GM21515 (cell line): ENCODE data around the gene WNT7A.

Experiments
- ATAC-seq: cut with Tn5 transposase; IDR thresholded peaks from one replicate; pipeline ENCODE4 v1.9.1; 2021; ENCODE audit not compliant: unreplicated experiment

WNT7A gene

GRCh38 chr3:13829311-13829710 is 50.6 kb downstream of the WNT7A start:
- no peak for ATAC-seq

DNA sequence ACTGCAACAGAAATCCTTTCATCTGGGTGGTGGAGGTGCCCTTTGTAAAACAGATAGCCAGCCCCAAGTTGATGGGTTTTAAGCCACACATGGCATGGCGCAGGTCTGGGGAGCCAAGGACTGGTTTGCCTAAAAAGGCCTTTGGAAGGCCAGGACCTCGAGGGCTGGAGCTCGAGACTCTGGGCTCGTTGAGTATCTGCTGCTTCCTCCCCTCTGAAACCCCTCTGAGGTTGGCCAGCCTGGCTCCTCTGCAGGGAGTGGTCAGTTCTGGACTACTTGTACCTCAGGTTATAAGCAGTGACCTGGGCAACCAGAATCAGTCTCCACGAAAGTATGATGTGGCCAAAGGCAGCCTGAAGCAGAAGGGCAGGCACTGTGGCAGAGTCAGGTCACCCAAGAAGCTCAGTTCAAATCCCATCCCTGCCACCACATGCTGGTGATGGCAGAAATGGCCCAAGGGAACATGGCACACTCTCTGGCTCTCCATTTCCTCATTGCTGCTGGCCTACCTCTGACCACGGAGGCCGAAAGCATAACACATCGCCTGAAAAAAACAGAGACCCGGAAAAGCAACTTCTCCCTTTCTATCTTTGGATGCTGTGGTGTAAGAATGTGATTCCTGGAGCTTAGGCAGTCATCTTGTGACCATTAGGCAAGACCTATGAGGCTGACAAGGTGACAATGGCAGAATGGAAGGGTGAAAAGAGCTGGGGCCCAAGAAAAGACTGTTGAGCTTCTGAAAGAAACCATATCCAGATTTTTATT is 51.2 kb downstream of the WNT7A start:
- no peak for ATAC-seq

DNA sequence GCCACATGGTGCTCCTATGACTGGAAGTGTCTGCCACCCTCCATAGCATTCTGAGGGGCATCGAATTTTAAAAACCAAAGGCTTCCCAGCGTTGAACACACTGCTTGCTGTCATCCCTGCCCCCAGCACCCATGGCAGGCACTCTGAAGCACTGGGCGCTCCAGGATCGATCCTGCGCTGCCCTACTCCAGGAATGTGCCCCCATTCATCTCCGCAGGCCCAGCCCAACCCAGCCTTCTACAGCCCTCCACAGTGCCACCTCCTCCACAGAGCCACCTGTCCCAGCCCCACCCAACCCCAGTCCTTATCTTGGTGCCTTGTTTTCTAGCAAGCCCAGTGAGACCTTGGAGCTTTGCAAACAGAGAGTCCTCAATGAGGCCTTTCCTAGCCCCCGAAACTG is 52.2 kb downstream of the WNT7A start:
- ATAC-seq, result no peak

DNA sequence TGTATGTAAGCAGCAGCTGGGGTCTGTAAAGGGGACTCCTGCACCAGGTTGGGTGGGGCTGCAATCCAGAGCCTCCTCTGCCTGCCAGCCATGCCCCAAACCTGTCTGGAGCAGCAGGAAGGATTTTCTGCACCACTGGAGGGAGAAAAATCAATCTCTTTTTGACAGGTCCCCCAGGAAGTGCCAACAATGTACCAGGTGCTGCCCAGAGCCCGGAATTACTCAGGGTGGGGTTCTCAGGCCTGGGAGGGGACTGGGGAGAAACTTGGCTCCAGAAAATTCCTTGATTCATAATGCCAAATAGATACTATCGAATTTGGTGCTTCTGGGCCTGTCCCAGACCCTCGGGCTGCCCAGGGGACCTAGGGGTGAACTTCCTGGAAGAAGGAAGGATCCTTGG is 52.6 kb downstream of the WNT7A start:
- ATAC-seq, result no peak

DNA sequence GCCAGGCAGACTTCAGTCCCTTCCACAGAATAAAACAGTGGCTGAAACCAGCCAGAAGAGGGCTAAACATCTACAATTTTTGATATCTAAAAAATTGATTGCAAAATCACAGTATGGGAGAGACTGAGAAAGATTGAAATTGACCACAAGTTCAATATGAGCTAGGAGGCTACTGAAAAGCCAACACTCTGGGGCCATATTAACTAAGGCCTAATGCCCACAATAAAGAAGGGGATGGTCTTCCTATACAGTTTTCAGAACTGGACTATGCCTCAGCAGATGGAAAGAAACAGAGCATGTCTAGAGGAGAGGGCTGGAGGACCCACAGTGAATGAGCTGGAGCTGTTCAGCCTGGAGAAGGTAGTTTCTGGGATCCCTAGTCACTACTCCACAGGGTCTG is 53.2 kb downstream of the WNT7A start:
- no peak for ATAC-seq

- no peak for ATAC-seq
Observed at GRCh38 chr3:13825821-13826220, 54.0 kb downstream of the WNT7A start.

GRCh38 chr3:13825311-13825579 is 54.6 kb downstream of the WNT7A start:
- ATAC-seq, result no peak

GRCh38 chr3:13824521-13825310 is 55.2 kb downstream of the WNT7A start:
- no peak for ATAC-seq

GRCh38 chr3:13823692-13824091 is 56.2 kb downstream of the WNT7A start:
- ATAC-seq, result no peak

- ATAC-seq, result no peak
Observed at GRCh38 chr3:13822871-13823585, 56.8 kb downstream of the WNT7A start.

GRCh38 chr3:13822042-13822441 is 57.8 kb downstream of the WNT7A start:
- no peak for ATAC-seq

DNA sequence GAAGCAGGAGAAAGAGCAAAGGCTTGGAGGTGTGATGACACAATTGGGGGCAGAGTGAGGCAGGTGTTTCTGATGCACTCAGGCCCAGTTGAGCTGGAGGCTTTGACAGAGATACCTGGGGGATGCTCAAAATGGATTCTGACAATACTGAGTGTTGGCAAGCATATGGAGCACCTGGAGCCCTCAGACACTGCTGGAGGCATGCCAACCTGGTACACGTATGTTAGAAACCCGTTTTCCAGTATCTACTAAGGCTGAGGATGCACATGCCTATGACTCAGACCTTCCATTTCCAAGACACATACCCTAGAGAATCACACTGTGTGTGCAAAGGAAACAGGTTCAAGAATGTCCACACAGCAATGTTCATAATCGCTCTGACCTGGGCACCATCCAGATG is 58.7 kb downstream of the WNT7A start:
- no peak for ATAC-seq

- ATAC-seq, result no peak
Observed at GRCh38 chr3:13818919-13819318, 61.0 kb downstream of the WNT7A start.

DNA sequence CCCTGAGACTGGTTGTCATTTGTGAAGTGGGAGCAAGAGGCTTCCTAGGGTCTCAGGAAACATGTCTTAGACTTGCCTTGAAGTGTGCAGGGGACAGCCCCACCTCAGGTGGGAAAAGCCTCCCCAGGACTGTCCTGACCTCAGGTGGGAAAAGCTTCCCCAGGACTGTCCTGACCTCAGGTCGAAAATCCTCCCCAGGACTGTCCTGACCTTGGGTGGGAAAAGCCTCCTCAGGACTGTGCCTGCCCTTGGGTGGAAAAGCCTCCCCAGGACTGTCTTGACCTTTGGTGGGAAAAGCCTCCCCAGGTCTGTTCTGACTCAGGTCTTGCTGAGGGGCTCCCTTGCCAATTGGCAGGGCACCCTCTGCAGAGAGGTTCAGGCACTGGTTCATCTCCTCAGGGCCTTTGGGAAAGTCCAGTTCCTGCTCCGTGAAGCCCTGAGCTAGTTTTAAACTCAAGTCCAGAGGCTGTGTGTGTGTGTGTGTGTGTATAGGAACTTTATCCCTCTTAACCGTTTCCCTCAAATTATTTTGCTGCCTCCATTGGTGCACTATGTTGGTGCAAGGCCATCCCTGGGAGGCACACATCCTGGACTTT is 64.7 kb downstream of the WNT7A start:
- ATAC-seq, result no peak

DNA sequence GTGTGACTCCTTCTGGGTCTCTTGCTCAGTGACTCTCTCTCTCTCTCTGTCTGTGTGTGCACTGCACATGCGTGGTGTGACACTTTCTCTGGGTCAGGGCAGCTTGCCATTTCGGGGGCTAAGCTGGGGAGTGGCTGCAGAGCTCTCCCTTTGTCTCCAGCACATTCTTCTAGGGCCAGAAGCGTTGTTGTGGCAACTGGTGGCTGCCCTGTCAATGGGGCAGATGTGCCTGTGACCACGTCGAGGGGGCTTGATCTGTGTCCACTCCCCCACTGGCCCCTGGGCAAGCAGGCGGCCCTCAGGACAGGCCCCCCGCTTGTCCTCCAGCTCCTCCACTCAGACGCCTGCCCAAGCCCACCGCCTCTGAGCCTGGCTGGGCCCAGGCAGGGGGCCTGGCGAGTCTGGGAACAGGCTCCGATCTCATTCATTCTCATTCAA is 67.8 kb downstream of the WNT7A start:
- ATAC-seq, result no peak

DNA sequence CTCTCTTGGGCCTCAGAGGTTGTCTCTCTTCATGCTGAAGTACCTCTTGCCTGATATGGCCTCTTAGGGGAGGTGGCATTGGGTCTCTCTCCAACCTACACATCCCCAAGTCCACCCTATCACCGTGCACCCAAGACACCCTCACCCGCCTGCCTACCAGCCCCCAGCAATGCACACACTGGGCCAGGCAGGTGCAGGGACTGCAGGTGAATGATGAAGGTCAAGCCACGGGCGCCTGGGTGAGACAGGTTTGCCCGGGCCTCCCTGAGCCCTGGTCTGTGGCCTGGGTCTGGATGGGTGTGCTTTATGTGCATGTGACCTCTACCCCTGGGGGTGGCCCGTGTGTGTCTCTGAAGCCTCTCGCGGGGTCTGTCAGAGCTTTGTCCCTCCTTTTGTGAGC is 68.3 kb downstream of the WNT7A start:
- ATAC-seq, result no peak

DNA sequence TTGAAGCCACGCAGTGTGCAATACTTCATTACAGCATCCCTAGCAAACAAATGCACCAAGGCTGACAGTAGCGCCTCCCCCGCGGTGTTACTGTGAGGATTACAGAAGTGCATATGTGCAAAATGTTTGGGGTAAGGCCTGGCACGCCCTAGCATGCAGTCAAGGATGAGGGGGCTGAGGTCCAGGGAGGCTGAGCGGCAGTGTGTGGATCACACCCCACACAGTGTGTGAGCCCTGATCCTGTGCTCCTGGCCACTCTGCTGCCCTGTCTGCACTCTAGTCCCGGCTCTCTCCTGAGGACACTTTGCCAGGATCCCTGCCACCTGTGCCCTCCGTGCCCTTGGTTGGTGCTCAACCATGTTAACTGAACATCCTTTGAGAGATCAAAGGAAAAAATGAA is 71.3 kb downstream of the WNT7A start:
- ATAC-seq, result no peak

DNA sequence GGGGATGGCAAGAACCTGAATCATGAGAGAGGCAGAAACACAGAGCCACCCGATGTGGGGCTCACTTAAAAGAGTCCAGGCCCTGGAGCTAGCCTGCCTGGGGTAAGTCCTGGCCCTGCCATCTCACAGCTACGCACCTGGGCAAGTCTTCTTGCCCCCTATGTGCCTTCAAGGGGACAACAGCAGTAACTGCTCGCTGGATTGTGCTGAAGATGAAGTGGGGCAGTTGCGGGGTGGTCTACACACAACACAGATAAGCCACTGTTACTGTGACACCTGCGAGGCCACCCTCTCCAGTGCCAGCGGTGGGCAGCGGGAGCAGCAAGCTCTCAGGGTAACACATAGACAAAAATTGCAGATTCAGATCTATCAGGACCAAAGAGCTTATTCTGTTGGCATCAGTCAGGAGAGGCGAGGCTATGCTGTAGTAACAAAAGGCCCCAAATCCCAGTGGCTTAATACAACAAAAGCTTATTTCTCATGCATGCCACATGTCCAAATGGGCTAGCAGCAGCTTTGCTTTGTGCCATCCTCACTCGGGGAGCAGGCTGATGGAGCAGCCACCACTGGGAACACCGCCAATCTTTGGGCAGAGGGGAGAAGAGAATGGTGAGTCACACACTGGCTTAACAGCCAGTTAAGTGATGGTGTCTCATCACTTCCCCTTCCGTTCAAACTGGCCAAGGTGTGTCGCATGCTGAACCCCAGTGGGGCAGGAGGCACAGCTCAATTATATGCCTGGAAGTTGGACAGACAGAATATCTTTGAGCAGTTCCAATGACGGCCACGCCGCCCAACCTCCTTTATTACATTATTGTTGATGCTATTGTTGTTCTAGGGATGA is 78.3 kb downstream of the WNT7A start:
- ATAC-seq, result no peak

DNA sequence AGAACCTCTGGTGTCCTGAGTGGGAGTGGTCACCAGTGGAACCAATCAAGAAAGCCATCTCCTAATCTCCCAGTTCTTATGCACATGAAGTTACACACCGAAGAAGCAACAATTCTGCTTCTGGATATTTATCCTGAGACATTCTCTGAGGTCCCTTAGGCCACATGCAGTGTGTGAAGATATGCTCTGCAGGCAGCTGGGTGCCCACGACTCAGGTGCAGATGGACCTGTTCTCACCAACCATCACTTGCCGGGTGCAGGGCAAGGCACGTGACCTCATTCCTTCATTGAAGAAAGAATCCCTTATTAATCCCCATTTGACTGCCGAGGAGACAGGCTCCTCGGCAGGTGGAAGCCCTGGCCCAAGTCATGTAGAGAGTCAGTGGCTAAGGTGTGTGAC is 79.8 kb downstream of the WNT7A start:
- no peak for ATAC-seq

- ATAC-seq, result no peak
Observed at GRCh38 chr3:13798401-13798800, 81.5 kb downstream of the WNT7A start.
